HUES64 (cell line): ENCODE results near the gene TMEM43.

Experiments
- H3K27ac ChIP-seq: 2 replicates; pipeline ENCODE4 v1.7.0; 2013; ENCODE audit warnings: low read depth, low read length, inconsistent platforms
- H3K27me3 ChIP-seq: 2 replicates; pipeline ENCODE4 v1.6.1; 2013; ENCODE audit warnings: mild to moderate bottlenecking, low read length; ENCODE audit not compliant: insufficient read depth
- H3K36me3 ChIP-seq: 2 replicates; pipeline ENCODE4 v1.6.1; 2013; ENCODE audit warnings: mild to moderate bottlenecking, low read length; ENCODE audit not compliant: insufficient read depth
- H3K4me1 ChIP-seq: 2 replicates; pipeline ENCODE4 v1.6.1; 2013; ENCODE audit warnings: mild to moderate bottlenecking, low read length, moderate library complexity; ENCODE audit not compliant: insufficient read depth
- H3K4me3 ChIP-seq: 2 replicates; pipeline ENCODE4 v1.5.1; 2013; ENCODE audit warnings: mild to moderate bottlenecking, low read length, moderate library complexity
- H3K9ac ChIP-seq: 2 replicates; pipeline ENCODE4 v1.6.1; 2013; ENCODE audit warnings: mild to moderate bottlenecking, low read depth, low read length
- H3K9me3 ChIP-seq: 2 replicates; pipeline ENCODE4 v1.6.1; 2013; ENCODE audit warnings: low read depth, low read length; ENCODE audit not compliant: insufficient read depth
- WGBS: fragments of 150-250, 120-280 bp; methylation state at CpG from one replicate; pipeline ENCODE4 v1.1.7; 2013; ENCODE audit warnings: missing lambda C conversion rate; 5-methylcytosine and 5-hydroxymethylcytosine counted together

Gene TMEM43

DNA sequence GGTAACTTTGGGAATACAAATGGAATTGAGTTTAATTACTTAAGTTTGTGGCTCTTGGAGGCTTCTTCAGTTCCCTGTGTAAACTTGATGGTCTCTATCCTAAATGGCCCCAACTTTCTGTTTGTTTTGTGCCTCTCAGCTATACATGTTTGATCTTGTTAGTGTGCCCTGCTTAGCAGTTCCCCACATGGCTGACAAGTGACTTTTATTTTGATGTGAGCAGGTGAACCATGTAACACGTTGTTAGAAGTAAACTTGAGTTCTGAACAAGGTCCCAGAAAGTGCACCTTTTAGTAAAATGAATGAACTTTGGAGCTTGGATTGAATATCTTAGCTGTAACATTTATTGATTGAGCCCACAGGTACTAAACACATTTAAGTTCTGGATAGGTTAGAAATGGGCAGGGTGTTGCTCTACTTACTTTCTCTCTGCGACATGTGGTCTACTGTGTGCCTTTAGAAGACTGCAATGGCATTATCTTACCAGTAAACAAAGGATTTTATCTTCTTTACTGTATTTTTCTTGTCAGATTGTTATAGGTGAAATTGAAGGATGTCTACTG lies 58.2 kb downstream of the TMEM43 start:
- H3K4me1 ChIP-seq, result peaks cover 7% of the 10 kb centered on the region; the same call in 1 of the 2 replicates
- WGBS, result 70% methylated on average over 1 of the region's 2 CpGs
- no peaks in the 10 kb centered on the region for H3K27me3 ChIP-seq
- no peak overlapping the region for H3K9ac ChIP-seq
- no peaks in the 10 kb centered on the region for H3K9me3 ChIP-seq
- no peak overlapping the region for H3K27ac ChIP-seq
- H3K4me3 ChIP-seq, result no peak overlapping the region
- peaks cover 68% of the 10 kb centered on the region for H3K36me3 ChIP-seq

- Histone ChIP-seq H3K27ac (no peak overlapping the region), H3K27me3 (no peaks in the 10 kb centered on the region), H3K4me3 (no peak overlapping the region), H3K36me3 (peaks cover 64% of the 10 kb centered on the region), H3K4me1 (no peaks in the 10 kb centered on the region), H3K9ac (no peak overlapping the region), H3K9me3 (no peaks in the 10 kb centered on the region)
- WGBS, result 94% methylated on average over 5 of the region's 5 CpGs
These were observed 62.1 kb downstream of the TMEM43 start for GRCh38 chr3:14186854-14187458.

- no peaks in the 10 kb centered on the region for H3K9me3 ChIP-seq
- peaks cover 51% of the 10 kb centered on the region for H3K36me3 ChIP-seq
- no peaks in the 10 kb centered on the region for H3K4me1 ChIP-seq
- 96% methylated on average over 2 of the region's 4 CpGs for WGBS
- H3K9ac ChIP-seq, result no peak overlapping the region
- H3K27ac ChIP-seq, result no peak overlapping the region
- no peaks in the 10 kb centered on the region for H3K27me3 ChIP-seq
- H3K4me3 ChIP-seq, result no peak overlapping the region
These were observed 63.3 kb downstream of the TMEM43 start for GRCh38 chr3:14188041-14188754.
